Mucosa of descending colon (tissue), 3 donors: ENCODE measurements around the gene HVCN1. TPM values are rescaled to one million over a fixed set of nuclear protein-coding genes. Genes with fewer than 3 reads are reported as not detected.

Experiments used
- ATAC-seq: fragments of 200-7000 bp; cut with Tn5 transposase; one replicate; pipeline ENCODE4 v1.9.1; 2020; ENCODE audit warnings: mild to moderate bottlenecking, moderate library complexity
- DNase-seq, 3 donors: peaks; one replicate each; pipeline ENCODE4 v3.0.0-alpha.2; 2020
- H3K36me3 ChIP-seq: fragments of 200-600 bp; one replicate; pipeline ENCODE4 v1.8.0; 2021; ENCODE audit warnings: low read depth, mild to moderate bottlenecking
- H3K4me1 ChIP-seq: fragments of 200-600 bp; one replicate; pipeline ENCODE4 v1.8.0; 2021; ENCODE audit warnings: low read depth, mild to moderate bottlenecking
- H3K4me3 ChIP-seq: fragments of 200-600 bp; one replicate; pipeline ENCODE4 v1.8.0; 2021; ENCODE audit warnings: mild to moderate bottlenecking
- H3K9me3 ChIP-seq: fragments of 200-600 bp; one replicate; pipeline ENCODE4 v1.8.0; 2021; ENCODE audit warnings: mild to moderate bottlenecking
- intact Hi-C, 2 donors: fragments of 100-400 bp; cut with DNase I in 1 of 2; cut with micrococcal nuclease in 1 of 2; formaldehyde crosslinking; loops; one replicate each; pipeline versions ENCODE4 v1.11.0 to v1.11.1; 2022; cut with DNase I, micrococcal nuclease
- total RNA-seq, 3 donors: library from RNA; stranded (reverse); fragmentation: NEBNext Ultra II Directional in 2 of 3; extraction: Animal tissue kit (Norgen Biotek cat#: 25700) in 2 of 3; gene quantifications; one replicate each; pipeline versions ENCODE4 v1.2.1 to v1.2.4, GENCODE V29; 2021 to 2023
- TF ChIP-seq, protein P1 (sequence below): fragments of 200-600 bp; IDR thresholded peaks from one replicate; pipeline ENCODE4 v1.8.0; 2022; ENCODE audit warnings: antibody characterized with exemption, mild to moderate bottlenecking
- donor health status: DM: no; HTN: no; CAD: no; lungs with moderate emphysema.
- donor health status: DM: no; HTN: no; CAD: no.
- donor health status: DM: no; HTN: yes; CAD: no.

Gene HVCN1
- total RNA-seq, 3 donors from 2014 or later = 1.6 to 5.6 (median 3.5) TPM

DNA sequence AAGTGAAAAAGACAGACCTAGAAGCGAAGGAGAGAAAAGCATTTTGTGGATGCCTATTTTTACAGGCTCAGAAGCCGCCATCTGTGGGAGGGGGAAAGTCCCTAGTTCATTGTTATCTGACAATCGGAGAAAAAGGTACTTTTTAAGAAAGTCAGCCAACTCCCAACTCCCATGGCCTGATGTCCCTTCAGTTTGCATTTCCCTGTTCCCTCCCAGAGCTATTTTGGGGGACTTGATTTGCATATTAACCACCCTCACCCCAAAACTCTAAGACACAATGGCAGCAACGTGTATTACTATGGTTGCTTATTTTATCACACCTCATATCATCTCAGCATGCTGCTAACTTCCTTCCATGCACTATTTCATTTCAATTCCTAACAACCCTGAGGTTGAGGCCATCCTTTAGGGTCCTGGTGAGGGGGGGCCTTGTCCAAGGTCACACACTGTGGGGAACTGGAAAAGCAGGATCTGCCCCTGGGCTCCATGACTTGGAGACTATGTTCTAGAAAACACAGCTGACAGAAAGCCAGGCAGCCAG is 18.7 kb downstream of the HVCN1 start:
- H3K36me3 ChIP-seq = no peaks in the 10 kb centered on the region
- no peaks in the 10 kb centered on the region for H3K4me1 ChIP-seq
- ATAC-seq = peak; percentile 44
- TF ChIP-seq, protein P1, sequence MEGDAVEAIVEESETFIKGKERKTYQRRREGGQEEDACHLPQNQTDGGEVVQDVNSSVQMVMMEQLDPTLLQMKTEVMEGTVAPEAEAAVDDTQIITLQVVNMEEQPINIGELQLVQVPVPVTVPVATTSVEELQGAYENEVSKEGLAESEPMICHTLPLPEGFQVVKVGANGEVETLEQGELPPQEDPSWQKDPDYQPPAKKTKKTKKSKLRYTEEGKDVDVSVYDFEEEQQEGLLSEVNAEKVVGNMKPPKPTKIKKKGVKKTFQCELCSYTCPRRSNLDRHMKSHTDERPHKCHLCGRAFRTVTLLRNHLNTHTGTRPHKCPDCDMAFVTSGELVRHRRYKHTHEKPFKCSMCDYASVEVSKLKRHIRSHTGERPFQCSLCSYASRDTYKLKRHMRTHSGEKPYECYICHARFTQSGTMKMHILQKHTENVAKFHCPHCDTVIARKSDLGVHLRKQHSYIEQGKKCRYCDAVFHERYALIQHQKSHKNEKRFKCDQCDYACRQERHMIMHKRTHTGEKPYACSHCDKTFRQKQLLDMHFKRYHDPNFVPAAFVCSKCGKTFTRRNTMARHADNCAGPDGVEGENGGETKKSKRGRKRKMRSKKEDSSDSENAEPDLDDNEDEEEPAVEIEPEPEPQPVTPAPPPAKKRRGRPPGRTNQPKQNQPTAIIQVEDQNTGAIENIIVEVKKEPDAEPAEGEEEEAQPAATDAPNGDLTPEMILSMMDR = no peak
- no peak for DNase-seq
- H3K9me3 ChIP-seq = peaks cover 4% of the 10 kb centered on the region
- intact Hi-C loops = no loop called here
- H3K4me3 ChIP-seq = no peak overlapping the region

DNA sequence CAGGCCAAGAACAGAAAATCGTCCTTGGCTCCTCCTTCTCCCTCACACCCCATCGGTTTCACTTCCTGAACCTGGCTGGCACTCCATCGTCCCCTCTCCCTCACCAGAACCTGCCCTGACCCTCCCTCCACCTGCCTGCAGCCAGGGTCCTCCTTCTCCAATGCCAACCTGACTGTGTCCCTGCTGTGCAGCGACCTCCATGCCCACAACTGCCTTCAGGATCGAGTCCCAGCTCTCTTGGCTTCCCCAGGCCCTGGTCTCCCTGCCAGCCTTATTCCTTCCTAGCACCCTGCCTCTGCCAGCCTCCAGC is 19.8 kb downstream of the HVCN1 start:
- TF ChIP-seq, protein P1 = no peak

DNA sequence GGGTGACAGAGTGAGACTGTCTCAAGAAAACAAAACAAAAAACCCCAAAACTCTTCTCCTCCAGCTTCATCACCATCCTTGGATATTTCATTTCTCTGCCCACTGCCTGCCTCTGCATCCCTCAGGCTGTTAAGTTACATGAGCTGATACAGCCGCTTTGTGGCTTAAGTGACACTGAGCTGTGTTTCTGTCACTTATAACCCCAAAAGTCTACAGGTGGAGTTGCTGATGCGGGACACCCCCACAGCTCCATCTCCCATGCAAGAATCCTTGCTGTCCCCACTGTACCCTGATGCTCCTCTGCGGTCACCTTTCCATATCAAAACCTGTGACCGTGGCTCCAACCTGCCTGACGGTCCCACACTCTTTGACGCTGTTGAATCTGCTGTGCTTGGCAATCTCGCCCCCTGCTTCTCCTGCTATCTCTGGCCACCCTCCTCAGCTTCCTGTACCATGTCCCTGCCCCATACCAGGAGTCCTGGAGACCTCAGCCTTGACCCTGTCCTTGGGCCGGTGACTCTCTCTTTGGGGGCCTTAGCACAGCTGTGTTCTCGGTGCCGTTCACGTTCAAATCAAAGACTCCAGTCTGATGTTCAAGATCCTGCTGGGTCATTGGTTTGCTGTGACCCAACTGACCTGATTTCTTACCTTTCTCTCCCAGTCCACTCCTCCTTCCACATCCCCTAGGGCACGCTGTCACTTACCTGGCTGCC is 20.3 kb downstream of the HVCN1 start:
- Histone ChIP-seq H3K9me3 (peaks cover 9% of the 10 kb centered on the region), H3K4me3 (no peak overlapping the region), H3K4me1 (no peaks in the 10 kb centered on the region), H3K36me3 (no peaks in the 10 kb centered on the region)
- no peak for DNase-seq
- intact Hi-C loops = no loop called here
- TF ChIP-seq, protein P1 = no peak
- peak; percentile 9 for ATAC-seq

More for the DNA sequence above, 19.8 kb downstream of the HVCN1 start:
- Histone ChIP-seq H3K36me3 (no peaks in the 10 kb centered on the region), H3K4me1 (no peaks in the 10 kb centered on the region), H3K4me3 (no peak overlapping the region), H3K9me3 (peaks cover 9% of the 10 kb centered on the region)
- ATAC-seq = peak; percentile 43
- no peak for DNase-seq
- intact Hi-C loops = no loop called here

DNA sequence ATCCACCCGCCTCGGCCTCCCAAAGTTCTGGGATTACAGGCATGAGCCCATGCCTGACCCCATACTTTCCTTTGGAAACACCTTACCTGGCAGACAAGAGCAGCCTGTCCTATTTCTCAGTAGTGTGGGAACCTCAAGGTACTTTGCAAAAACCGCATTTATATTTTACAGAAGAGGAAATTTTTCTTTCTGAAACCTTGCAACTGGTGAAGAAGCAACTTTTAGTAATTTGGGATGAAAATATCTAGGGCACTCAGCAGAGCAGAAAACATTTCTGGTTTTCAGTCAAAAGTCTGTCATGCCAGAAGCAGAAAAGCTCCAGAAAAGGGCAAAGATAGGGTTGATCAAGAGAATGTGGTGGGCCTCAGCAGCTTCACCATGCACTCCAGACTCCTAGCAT is 21.2 kb downstream of the HVCN1 start:
- DNase-seq (no peak), ATAC-seq (no peak)
- no peaks in the 10 kb centered on the region for H3K36me3 ChIP-seq
- intact Hi-C loops = no loop called here
- H3K4me1 ChIP-seq = no peaks in the 10 kb centered on the region
- no peak overlapping the region for H3K4me3 ChIP-seq
- peaks cover 9% of the 10 kb centered on the region for H3K9me3 ChIP-seq
- TF ChIP-seq, protein P1 = no peak

DNA sequence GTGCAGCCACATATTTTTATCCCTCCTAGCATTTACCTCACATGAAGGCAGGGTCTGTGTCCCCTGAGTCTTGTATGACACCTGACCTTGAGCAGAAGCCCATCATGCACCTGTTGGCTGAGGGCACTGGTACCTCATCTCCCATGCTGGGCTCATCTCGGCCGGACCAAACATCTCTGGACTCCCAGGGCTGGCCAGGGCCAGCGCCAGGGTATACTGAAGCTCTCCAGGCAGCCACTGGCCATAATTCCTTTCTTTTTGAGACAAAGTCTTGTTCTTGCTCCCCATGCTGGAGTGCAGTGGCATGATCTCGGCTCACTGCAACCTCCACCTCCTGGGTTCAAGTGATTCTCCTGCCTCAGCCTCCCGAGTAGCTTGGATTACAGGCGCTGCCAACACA is 22.0 kb downstream of the HVCN1 start:
- no peak for ATAC-seq
- Histone ChIP-seq H3K4me1 (no peaks in the 10 kb centered on the region), H3K36me3 (no peaks in the 10 kb centered on the region), H3K4me3 (no peak overlapping the region), H3K9me3 (peaks cover 9% of the 10 kb centered on the region)
- TF ChIP-seq, protein P1 = no peak
- no peak for DNase-seq
- intact Hi-C loops = no loop called here
